H9 (cell line): Measurements from ENCODE around the gene KRT3. TPM values are rescaled to one million over a fixed set of nuclear protein-coding genes. Genes with fewer than 3 reads are reported as not detected.

Experiments
- DNase-seq: peaks from one replicate; pipeline ENCODE4 v3.0.0-alpha.2; 2017
- H2AFZ ChIP-seq: one replicate; pipeline ENCODE4 v1.6.1; 2013; ENCODE audit warnings: mild to moderate bottlenecking, low read length, control low read depth, moderate library complexity
- H2AK5ac ChIP-seq: 2 replicates; pipeline ENCODE4 v1.6.1; 2013; ENCODE audit warnings: low read length, control low read depth, mixed read lengths; ENCODE audit not compliant: insufficient read length
- H2BK120ac ChIP-seq: one replicate; pipeline ENCODE4 v1.6.1; 2013; ENCODE audit warnings: low read depth, mild to moderate bottlenecking, low read length, control low read depth, inconsistent platforms; ENCODE audit not compliant: poor library complexity, severe bottlenecking
- H2BK12ac ChIP-seq: 2 replicates; pipeline ENCODE4 v1.6.1; 2013; ENCODE audit warnings: low read length, control low read depth, mixed read lengths, low read depth; ENCODE audit not compliant: insufficient read length
- H2BK15ac ChIP-seq: 2 replicates; pipeline ENCODE4 v1.6.1; 2013; ENCODE audit warnings: low read depth, low read length, control low read depth
- H2BK20ac ChIP-seq: one replicate; pipeline ENCODE4 v1.6.1; 2013; ENCODE audit warnings: low read depth, mild to moderate bottlenecking, low read length, control low read depth, inconsistent platforms; ENCODE audit not compliant: poor library complexity, severe bottlenecking
- H2BK5ac ChIP-seq: 2 replicates; pipeline ENCODE4 v1.6.1; 2013; ENCODE audit warnings: low read length, control low read depth, mixed read lengths; ENCODE audit not compliant: insufficient read length
- H3K14ac ChIP-seq: 2 replicates; pipeline ENCODE4 v1.6.1; 2013; ENCODE audit warnings: low read length, control low read depth; ENCODE audit not compliant: insufficient read depth
- H3K18ac ChIP-seq: 2 replicates; pipeline ENCODE4 v1.6.1; 2013; ENCODE audit warnings: low read depth, mild to moderate bottlenecking, mixed read lengths, low read length, control low read depth; ENCODE audit not compliant: insufficient read length
- H3K23ac ChIP-seq: 2 replicates; pipeline ENCODE4 v1.6.1; 2013; ENCODE audit warnings: low read length, control low read depth, mixed read lengths, low read depth; ENCODE audit not compliant: insufficient read length
- H3K23me2 ChIP-seq: 2 replicates; pipeline ENCODE4 v1.6.1; 2013; ENCODE audit warnings: low read depth, mild to moderate bottlenecking, mixed read lengths, low read length, control low read depth; ENCODE audit not compliant: insufficient read length, poor library complexity, severe bottlenecking
- H3K27ac ChIP-seq: 2 replicates; pipeline ENCODE4 v1.5.1; 2013; ENCODE audit warnings: low read length, control low read depth, mixed read lengths, low read depth; ENCODE audit not compliant: insufficient read length
- H3K27me3 ChIP-seq: 2 replicates; pipeline ENCODE4 v1.6.1; 2013; ENCODE audit warnings: low read length, control low read depth, inconsistent platforms; ENCODE audit not compliant: insufficient read depth
- H3K4ac ChIP-seq: 2 replicates; pipeline ENCODE4 v1.6.1; 2013; ENCODE audit warnings: low read depth, mild to moderate bottlenecking, control low read depth, inconsistent platforms, low read length, moderate library complexity
- H3K4me1 ChIP-seq: 2 replicates; pipeline ENCODE4 v1.6.1; 2013; ENCODE audit warnings: low read length, control low read depth, inconsistent platforms; ENCODE audit not compliant: insufficient read depth
- H3K4me2 ChIP-seq: 2 replicates; pipeline ENCODE4 v1.6.1; 2013; ENCODE audit warnings: low read length, control low read depth, mixed read lengths; ENCODE audit not compliant: insufficient read length, insufficient read depth
- H3K56ac ChIP-seq: 2 replicates; pipeline ENCODE4 v1.6.1; 2013; ENCODE audit warnings: low read depth, mild to moderate bottlenecking, mixed read lengths, low read length, control low read depth; ENCODE audit not compliant: insufficient read length
- H3K79me1 ChIP-seq: 2 replicates; pipeline ENCODE4 v1.6.1; 2013; ENCODE audit warnings: low read depth, mild to moderate bottlenecking, moderate library complexity, low read length, control low read depth, inconsistent platforms; ENCODE audit not compliant: insufficient read depth, poor library complexity, severe bottlenecking
- H3K79me2 ChIP-seq: 2 replicates; pipeline ENCODE4 v1.6.1; 2013; ENCODE audit warnings: low read length, control low read depth, inconsistent platforms; ENCODE audit not compliant: insufficient read depth
- H3K9ac ChIP-seq: 2 replicates; pipeline ENCODE4 v1.6.1; 2013; ENCODE audit warnings: low read length, control low read depth, mixed read lengths; ENCODE audit not compliant: insufficient read length; ENCODE audit errors: extremely low read depth
- H3K9me3 ChIP-seq: one replicate; pipeline ENCODE4 v1.6.1; 2013; ENCODE audit warnings: low read depth, low read length, inconsistent platforms; ENCODE audit not compliant: control insufficient read depth
- H3T11ph ChIP-seq: one replicate; pipeline ENCODE4 v1.6.1; 2013; ENCODE audit warnings: mild to moderate bottlenecking, low read length, control low read depth, inconsistent platforms
- H4K20me1 ChIP-seq: one replicate; pipeline ENCODE4 v1.6.1; 2013; ENCODE audit not compliant: control insufficient read depth, insufficient read length, insufficient read depth
- H4K5ac ChIP-seq: 2 replicates; pipeline ENCODE4 v1.6.1; 2013; ENCODE audit warnings: low read depth, mild to moderate bottlenecking, mixed read lengths, low read length, control low read depth; ENCODE audit not compliant: insufficient read length
- H4K8ac ChIP-seq: replicated peaks from 2 replicates; pipeline ENCODE4 v1.6.1; 2013; ENCODE audit warnings: low read length, control low read depth, mixed read lengths, low read depth; ENCODE audit not compliant: insufficient read length
- H4K91ac ChIP-seq: 2 replicates; pipeline ENCODE4 v1.6.1; 2013; ENCODE audit warnings: low read depth, mild to moderate bottlenecking, moderate library complexity, mixed read lengths, low read length, control low read depth; ENCODE audit not compliant: insufficient read length
- H3K27ac Mint-ChIP-seq, 3 experiments: 2 replicates in 2 of 3; 3 replicates in 1 of 3; pipeline ENCODE4 v1.8.0; 2020 to 2021; ENCODE audit warnings: mixed read lengths in 3 of 3, mild to moderate bottlenecking in 1 of 3, moderate library complexity in 1 of 3
- H3K27me3 Mint-ChIP-seq: 2 replicates; pipeline ENCODE4 v1.8.0; 2021; ENCODE audit warnings: low read depth, mild to moderate bottlenecking, moderate library complexity, mixed read lengths
- H3K36me3 Mint-ChIP-seq, 3 experiments: 2 replicates in 2 of 3; 3 replicates in 1 of 3; pipeline ENCODE4 v1.8.0; 2020 to 2021; ENCODE audit warnings: low read depth in 3 of 3, mixed read lengths in 3 of 3; ENCODE audit not compliant: insufficient read depth in 1 of 3
- H3K4me1 Mint-ChIP-seq, 2 experiments: 2 replicates each; pipeline ENCODE4 v1.8.0; 2020; ENCODE audit warnings: mixed read lengths in 2 of 2
- H3K4me3 Mint-ChIP-seq, 2 experiments: 2 replicates in 1 of 2; 3 replicates in 1 of 2; pipeline ENCODE4 v1.8.0; 2020 to 2021; ENCODE audit warnings: mild to moderate bottlenecking in 2 of 2, mixed read lengths in 2 of 2, moderate library complexity in 1 of 2
- H3K9me3 Mint-ChIP-seq, 2 experiments: 2 replicates in 1 of 2; 3 replicates in 1 of 2; pipeline ENCODE4 v1.8.0; 2020; ENCODE audit warnings: mild to moderate bottlenecking in 2 of 2, mixed read lengths in 2 of 2, moderate library complexity in 1 of 2
- WGBS: extraction: QIAGEN DNeasy Blood & Tissue Kit; methylation state at CpG from one replicate; pipeline ENCODE4 v1.1.7; 2013; ENCODE audit warnings: missing lambda C conversion rate, low lambda C conversion rate, mixed read lengths; ENCODE audit not compliant: insufficient read length; ENCODE audit errors: extremely low coverage; 5-methylcytosine and 5-hydroxymethylcytosine counted together
- total RNA-seq: library from RNA; stranded (reverse); gene quantifications from 2 replicates; pipeline ENCODE4 v1.2.1, GENCODE V29; 2021
- TF ChIP-seq, protein P1 (sequence below): fragments of 200-600 bp; sonication (generic); conservative IDR thresholded peaks from 3 replicates; pipeline ENCODE4 v1.8.0; 2021; ENCODE audit warnings: antibody characterized with exemption, mild to moderate bottlenecking

Gene KRT3
- total RNA-seq, 1 experiment from 2014 or later = not detected

DNA sequence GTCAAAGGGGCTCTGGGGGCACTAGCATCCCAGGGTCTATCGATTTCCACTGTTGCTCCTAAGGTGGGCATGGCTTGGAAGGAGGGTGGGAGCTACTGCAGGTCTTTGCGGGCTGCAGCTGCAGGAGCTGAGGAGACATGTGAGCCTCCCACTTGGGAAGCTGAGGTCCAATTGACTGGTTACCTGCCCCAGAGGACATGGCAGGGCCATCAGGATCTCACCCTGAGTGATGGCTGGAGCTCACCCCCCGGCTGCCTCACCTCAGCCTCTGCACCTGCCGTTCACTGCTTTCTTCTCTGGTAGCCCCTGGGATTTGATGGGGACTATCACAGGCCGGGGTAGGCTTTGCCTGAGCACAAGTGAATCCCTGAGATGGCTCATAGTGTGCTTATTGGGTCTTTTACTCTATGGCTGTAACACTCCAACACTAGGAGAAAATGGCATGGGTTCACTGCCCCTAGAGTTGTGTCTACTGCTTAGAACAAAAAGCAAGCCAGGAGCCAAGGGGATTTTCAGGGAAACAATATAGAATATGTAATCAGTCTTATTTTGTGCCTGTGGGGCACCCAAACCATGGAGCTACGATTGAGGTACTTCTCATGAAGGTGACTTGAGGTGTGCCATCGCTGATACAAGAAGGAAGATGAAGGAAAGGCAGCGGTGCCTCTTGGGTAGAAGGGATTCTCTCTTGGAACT, 21.2 kb upstream of the KRT3 start:
- H2AK5ac ChIP-seq = no peak overlapping the region
- no peaks in the 10 kb centered on the region for H3K79me1 ChIP-seq
- H2BK5ac ChIP-seq = no peak overlapping the region
- no peak overlapping the region for H2BK12ac ChIP-seq
- H3K14ac ChIP-seq = no peak overlapping the region
- Mint-ChIP-seq H3K4me3 (no peak overlapping the region), H3K36me3 (no peaks in the 10 kb centered on the region; a peak in 1 of 7 replicates), H3K4me1 (peaks cover 3 to 7% of the 10 kb centered on the region in 2 experiments; a peak in 3 of 4 replicates), H3K27ac (no peak overlapping the region), H3K27me3 (peaks cover 3% of the 10 kb centered on the region), H3K9me3 (no peaks in the 10 kb centered on the region)
- no peak overlapping the region for H4K8ac ChIP-seq
- H3K4me1 ChIP-seq = no peaks in the 10 kb centered on the region
- no peak overlapping the region for H2BK15ac ChIP-seq
- H2BK20ac ChIP-seq = no peak overlapping the region
- H4K20me1 ChIP-seq = no peaks in the 10 kb centered on the region
- H4K5ac ChIP-seq = no peak overlapping the region
- no peak overlapping the region for H4K91ac ChIP-seq
- no peak overlapping the region for H2AFZ ChIP-seq
- H3K27ac ChIP-seq = no peak overlapping the region
- no peak overlapping the region for H3K18ac ChIP-seq
- no peaks in the 10 kb centered on the region for H3K79me2 ChIP-seq
- no peak overlapping the region for H2BK120ac ChIP-seq
- no peak overlapping the region for H3K4me2 ChIP-seq
- no peak overlapping the region for H3K23ac ChIP-seq
- H3K27me3 ChIP-seq = no peaks in the 10 kb centered on the region
- no peak overlapping the region for H3K9ac ChIP-seq
- no peak overlapping the region for H3K4ac ChIP-seq
- H3K23me2 ChIP-seq = no peaks in the 10 kb centered on the region
- H3K9me3 ChIP-seq = no peaks in the 10 kb centered on the region
- WGBS = no CpG with 5 or more reads among the region's 8 CpGs
- no peak for DNase-seq
- no peak overlapping the region for H3K56ac ChIP-seq
- TF ChIP-seq, protein P1, sequence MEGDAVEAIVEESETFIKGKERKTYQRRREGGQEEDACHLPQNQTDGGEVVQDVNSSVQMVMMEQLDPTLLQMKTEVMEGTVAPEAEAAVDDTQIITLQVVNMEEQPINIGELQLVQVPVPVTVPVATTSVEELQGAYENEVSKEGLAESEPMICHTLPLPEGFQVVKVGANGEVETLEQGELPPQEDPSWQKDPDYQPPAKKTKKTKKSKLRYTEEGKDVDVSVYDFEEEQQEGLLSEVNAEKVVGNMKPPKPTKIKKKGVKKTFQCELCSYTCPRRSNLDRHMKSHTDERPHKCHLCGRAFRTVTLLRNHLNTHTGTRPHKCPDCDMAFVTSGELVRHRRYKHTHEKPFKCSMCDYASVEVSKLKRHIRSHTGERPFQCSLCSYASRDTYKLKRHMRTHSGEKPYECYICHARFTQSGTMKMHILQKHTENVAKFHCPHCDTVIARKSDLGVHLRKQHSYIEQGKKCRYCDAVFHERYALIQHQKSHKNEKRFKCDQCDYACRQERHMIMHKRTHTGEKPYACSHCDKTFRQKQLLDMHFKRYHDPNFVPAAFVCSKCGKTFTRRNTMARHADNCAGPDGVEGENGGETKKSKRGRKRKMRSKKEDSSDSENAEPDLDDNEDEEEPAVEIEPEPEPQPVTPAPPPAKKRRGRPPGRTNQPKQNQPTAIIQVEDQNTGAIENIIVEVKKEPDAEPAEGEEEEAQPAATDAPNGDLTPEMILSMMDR = no peak
- no peak overlapping the region for H3T11ph ChIP-seq
